Measurements from ENCODE around the gene TPBGL. TPM values are rescaled to one million over a fixed set of nuclear protein-coding genes. Genes with fewer than 3 reads are reported as not detected.

Gene TPBGL
- total and polyA plus RNA-seq, 8 donors: 0.09 to 1.3 (median 0.25) TPM; not detected in 1

GRCh38 chr11:75248924-75249256 is 8.3 kb downstream of the TPBGL start:
- Histone ChIP-seq H3K4me1 (no peaks in the 10 kb centered on the region), H3K9me3 (no peaks in the 10 kb centered on the region), H3K27ac (no peak overlapping the region), H3K4me3 (no peak overlapping the region), H3K27me3 (peaks cover under 1 to 31% of the 10 kb centered on the region in 2 donors), H3K36me3 (no peaks in the 10 kb centered on the region)
- ATAC-seq: no peak
- intact Hi-C loops (cut with DNase I): loop anchor here in 1 of 2 donors (5.0 kb wide), 3 partner anchors 107 to 317 kb away; no protein-coding TSS in a partner anchor
- no peak for DNase-seq
- peak in 1 of 2 donors; percentile 3 for TF ChIP-seq CTCF (IDR thresholded peaks at IDR 0.05)

- Histone ChIP-seq H3K27ac (no peak overlapping the region), H3K9me3 (no peaks in the 10 kb centered on the region), H3K4me3 (no peak overlapping the region), H3K36me3 (no peaks in the 10 kb centered on the region), H3K27me3 (peaks cover 0 to 24% of the 10 kb centered on the region in 2 donors), H3K4me1 (no peaks in the 10 kb centered on the region)
- TF ChIP-seq CTCF (IDR thresholded peaks at IDR 0.05): no peak
- peak in 1 of 4 donors; percentile 5 for DNase-seq
- intact Hi-C loops (cut with DNase I): loop anchor here in 1 of 2 donors (5.0 kb wide), 3 partner anchors 107 to 317 kb away; no protein-coding TSS in a partner anchor
- ATAC-seq: no peak
Measured at GRCh38 chr11:75249704-75250103, 9.1 kb downstream of the TPBGL start.

GRCh38 chr11:75254326-75254725 is 13.8 kb downstream of the TPBGL start:
- Histone ChIP-seq H3K36me3 (no peaks in the 10 kb centered on the region), H3K4me1 (no peaks in the 10 kb centered on the region), H3K4me3 (no peak overlapping the region), H3K27me3 (peaks cover 0 to 19% of the 10 kb centered on the region in 2 donors), H3K27ac (no peak overlapping the region), H3K9me3 (no peaks in the 10 kb centered on the region)
- no peak for TF ChIP-seq CTCF (IDR thresholded peaks at IDR 0.05)
- DNase-seq: no peak
- intact Hi-C loops (cut with DNase I): no loop called here
- ATAC-seq: no peak

GRCh38 chr11:75260396-75261170 is 20.0 kb downstream of the TPBGL start:
- H3K9me3 ChIP-seq: no peaks in the 10 kb centered on the region
- H3K4me1 ChIP-seq: peaks cover 0 to 37% of the 10 kb centered on the region in 2 donors
- intact Hi-C loops (cut with DNase I): no loop called here
- H3K36me3 ChIP-seq: peaks cover 0 to 9% of the 10 kb centered on the region in 2 donors
- DNase-seq: peak in 1 of 4 donors; percentile 30
- H3K27me3 ChIP-seq: no peaks in the 10 kb centered on the region
- no peak for TF ChIP-seq CTCF (IDR thresholded peaks at IDR 0.05)
- no peak overlapping the region for H3K27ac ChIP-seq
- ATAC-seq: no peak
- H3K4me3 ChIP-seq: no peak overlapping the region

- Histone ChIP-seq H3K9me3 (no peaks in the 10 kb centered on the region), H3K4me3 (no peak overlapping the region), H3K4me1 (peaks cover 0 to 41% of the 10 kb centered on the region in 2 donors), H3K27ac (no peak overlapping the region), H3K27me3 (no peaks in the 10 kb centered on the region), H3K36me3 (peaks cover 0 to 22% of the 10 kb centered on the region in 2 donors)
- intact Hi-C loops (cut with DNase I): no loop called here
- peak in 1 of 4 donors; percentile 32 for DNase-seq
- TF ChIP-seq CTCF (IDR thresholded peaks at IDR 0.05): no peak
- peak; percentile 1 for ATAC-seq
Measured at GRCh38 chr11:75261902-75262361, 21.4 kb downstream of the TPBGL start.

Data from left lung (tissue), 10 donors.